Right forelimb (tissue), 1 donor: ENCODE data around the gene SPRING1.

ENCODE experiments used
- DNase-seq: peaks from one replicate; pipeline ENCODE4 v3.0.0-alpha.2; 2018

SPRING1 gene

DNA sequence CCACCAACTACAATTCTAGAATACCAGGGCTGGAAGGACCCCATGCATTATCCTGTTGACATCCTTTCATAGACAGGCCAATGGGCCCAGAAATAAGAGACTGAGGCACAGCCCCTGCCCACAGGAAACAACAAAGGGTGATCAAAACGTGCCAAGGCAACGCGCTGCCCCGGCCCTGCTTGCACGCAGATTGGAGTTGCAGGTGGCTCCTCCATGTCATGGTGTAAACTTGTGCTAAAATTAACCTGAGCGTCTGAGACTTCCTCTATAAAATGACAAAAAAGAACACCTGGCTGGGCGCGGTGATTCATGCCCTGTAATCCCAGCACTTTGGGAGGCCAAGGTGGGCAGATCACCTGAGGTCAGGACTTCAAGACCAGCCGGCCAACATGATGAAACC, 30.1 kb downstream of the SPRING1 start:
- no peak for DNase-seq

DNA sequence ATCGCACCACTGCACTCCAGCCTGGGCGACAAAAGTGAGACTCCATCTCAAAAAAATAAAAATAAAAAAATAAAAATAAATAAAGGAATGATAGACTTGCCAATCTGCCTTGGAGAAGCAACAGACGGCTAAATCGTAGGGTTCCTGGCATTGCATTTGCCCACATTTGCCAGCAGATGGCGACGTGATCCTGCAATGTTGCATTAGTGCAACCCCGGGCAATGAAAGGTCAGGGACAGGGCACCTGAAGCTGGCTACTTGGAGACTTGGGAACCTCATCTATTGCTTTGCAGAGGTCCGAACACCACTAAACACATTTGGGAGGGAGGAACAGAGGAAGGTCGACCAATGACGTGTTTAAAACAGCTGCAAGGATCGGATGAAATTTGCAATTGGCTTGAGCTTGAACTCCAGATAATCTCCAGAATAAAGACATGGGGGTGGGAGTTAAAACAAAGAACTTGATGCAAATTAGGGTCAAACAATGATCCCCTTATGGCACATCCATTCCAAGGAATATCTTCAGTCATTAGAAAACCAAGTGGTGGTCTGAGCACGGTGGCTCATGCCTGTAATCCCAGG, 34.6 kb downstream of the SPRING1 start:
- DNase-seq, result peak; percentile 71

DNA sequence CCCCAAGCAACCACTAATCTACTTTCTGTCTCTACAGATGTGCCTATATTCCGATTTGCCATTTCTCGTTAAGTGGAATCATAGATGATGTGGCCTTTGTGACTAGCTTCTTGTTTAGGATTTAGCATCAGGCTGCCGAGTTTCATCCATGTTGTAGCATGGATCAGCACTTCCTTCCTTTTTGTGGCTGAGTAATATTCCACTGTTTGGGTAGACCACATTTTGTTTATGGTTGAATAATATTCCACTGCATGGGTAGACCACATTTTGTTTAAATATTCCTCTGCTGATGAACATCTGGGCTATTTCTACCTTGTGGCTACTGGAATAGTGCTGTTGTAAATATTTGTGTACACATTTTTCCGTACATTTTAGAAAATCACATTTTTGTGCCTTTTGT, 36.4 kb downstream of the SPRING1 start:
- DNase-seq, result no peak

DNA sequence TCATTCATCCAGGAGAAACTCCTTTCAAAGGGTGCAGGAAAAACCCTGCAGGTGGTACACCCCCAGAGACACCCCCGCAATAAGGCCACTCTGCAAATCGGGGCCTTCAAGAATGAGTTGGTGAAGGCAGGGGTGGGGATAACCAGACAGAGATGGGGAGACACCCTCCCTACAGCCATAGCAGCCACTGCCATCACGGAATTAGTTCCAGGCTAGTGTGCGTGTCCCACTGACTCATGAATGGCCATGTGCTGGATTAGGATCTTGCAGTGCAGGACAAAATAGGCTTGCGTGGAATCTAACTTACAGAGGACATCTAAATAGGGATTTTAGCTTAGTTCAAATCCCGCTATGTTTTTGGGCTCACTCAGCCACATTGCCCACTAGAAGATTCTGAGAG, 37.8 kb downstream of the SPRING1 start:
- DNase-seq, result no peak

DNA sequence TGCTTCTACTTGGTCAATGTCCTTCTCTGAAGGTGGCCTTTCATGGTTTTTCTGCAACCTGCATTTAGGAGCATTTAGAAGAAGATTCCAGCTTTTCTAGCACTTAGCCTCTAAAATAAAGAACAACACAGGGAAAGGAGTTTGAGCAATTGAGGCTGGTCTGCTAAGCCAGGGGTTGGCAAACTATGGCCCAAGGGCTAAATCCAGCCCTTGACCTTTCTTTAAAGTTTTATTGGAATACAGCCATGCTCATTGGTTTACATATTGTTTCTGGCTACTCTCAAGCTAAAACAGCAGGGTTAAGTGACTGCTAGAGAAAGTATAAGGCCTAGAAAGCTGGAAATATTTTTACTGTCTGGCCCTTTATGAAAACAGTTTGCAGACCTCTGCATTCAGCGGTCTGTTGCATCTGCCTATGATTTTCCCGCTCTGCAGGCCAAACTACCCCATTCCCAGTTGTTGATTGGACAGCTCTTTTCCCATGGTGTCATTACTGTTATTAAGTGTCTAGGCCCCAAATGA, 39.3 kb downstream of the SPRING1 start:
- no peak for DNase-seq

DNA sequence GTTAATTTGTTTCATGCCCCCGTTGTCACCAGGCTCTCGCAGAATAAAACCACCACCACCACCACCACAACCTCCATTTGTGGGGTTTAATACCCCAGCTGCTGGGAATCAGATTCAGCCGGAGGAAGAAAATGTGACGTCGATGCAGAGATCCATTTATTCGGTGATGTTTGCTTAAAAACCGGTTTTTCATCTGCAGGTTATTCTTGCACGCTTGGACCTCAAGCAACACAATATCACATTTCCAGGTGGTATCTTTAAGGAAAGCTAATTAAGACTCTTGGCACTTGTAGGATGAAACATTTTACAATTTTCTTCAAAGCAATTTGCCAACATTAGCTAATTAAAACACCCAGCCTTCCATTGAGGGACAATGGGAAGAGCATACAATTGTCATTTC, 39.8 kb downstream of the SPRING1 start:
- DNase-seq, result no peak

DNA sequence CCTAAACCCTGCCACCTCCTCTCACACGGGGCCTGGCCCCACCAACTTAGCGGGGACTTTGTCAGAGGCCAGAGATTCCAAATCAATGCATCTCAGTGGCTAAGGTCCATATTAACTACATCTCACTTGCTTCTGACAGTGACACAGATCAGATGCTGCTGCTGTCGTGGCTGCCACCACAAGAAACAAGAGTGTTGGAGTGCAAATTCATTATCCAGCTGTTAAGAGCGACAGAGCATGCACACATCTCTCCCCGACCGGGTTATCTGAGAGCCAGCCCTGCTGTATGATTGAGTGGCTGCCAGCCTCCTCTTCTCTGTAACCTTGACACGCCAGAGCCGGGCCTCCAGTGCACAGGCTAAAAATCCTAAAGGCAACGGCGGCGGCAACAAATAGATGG, 40.2 kb downstream of the SPRING1 start:
- no peak for DNase-seq

DNA sequence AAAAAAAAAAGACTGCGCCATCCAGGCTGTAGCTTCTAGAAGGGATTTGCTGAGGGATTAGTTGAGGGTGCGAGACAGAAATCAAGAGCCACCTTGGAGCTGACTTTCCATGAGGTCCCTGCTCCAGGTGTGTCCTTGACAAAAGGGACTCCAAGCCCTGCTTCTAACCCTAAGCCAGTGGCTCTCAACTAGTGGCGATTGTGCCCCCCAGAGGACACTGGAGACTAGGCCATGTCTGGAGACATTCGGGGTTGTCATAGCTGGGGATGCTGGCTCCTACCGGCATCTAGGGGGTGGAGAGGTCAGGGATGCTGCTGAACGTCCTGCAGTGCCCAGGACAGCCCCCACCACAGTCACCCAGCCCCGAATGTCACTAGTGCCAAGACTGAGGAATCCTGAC, 40.6 kb downstream of the SPRING1 start:
- no peak for DNase-seq

DNA sequence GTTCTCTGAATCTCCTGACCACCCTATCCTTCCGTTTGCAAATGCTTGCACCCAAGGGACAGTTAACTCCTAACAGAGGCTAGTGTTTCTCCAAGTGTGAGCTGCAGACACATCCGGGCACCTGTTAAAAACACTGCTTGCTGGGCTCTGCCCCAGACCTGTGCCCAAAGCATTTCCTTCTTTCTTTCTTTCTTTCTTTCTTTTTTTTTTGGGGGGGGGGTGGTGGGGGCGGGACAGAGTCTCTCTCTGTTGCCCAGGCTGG, 42.5 kb downstream of the SPRING1 start:
- DNase-seq, result no peak

DNA sequence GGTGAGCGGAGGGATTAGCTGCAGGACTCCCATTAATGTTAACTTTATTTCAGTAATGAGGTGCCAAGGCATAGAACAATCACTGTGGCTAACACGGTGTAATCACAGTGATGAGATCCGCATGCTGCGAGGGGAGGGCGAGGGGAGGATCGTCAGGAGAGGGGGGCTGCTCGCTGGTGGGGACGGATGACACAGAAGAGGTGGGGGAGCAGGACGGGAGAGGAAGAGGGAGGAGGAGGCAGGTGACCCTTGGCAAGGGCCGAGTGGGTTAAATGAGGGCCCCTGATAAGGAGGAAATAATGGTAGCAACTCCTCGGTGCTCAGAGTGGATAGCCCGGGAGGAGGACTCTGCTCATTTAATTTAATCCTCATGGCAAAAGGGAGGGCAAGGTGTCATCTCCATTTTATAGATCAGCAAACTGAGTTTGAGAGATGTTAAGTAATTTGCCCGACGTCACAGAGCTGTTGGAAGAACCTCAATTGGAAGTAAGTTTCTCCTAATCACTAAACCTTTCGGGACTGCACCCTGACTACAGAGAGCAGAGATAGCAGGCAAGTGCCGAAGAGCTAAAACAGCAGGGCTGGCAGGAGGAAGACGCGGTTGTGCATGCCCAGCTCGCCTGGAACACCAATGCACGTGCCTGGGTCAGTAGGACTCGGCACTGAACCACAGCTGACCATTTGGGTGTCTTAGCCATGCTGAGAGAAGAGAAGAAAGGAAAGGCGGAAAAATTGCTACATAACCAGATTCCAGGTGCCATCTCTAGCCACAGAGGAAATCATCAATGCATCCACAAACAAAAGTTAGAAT, 43.0 kb downstream of the SPRING1 start:
- no peak for DNase-seq

DNA sequence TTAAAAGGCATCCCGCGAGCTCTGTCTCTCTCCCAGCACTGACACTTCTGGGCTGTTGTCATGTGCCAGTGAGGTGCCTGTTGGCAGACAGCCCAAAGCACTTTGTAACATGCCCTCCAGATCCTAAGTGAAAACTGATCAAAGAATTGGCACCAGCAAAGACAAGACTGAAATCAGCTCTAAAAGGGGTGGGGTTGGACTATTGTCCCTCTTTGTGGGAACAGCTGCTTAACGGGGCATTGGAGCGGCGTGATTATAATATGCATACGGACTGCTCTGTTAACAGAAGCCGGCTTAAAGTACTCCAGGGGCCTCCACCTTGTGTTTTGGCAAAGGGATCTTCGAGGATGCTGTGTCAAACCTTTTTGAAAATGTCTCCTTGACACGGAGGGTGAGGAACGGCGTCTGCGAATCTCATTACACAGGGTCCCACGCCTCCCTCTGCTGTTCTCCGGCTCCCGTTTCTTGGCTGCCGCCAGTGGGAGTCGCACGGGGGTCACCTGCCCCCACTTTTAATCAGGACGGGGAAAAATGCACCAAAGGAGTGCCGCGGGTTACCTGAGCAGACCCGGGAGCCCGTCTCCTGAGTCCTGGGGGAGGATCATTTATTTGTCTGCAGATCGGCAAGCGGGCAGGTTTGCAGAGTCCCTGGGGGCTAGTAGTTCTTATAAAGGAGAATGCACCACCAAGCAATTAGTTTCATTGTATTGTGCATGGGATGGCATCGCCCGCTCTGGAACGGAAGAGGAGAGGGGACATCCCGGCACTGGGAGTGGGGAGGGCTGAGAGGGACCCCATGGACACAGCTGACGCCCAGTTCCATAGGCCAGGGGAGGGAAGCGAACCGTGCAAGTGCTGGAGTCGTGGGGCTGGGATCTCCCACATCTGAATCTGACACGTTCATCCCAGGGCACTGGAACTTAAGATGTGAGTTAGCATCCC, 44.3 kb downstream of the SPRING1 start:
- no peak for DNase-seq

DNA sequence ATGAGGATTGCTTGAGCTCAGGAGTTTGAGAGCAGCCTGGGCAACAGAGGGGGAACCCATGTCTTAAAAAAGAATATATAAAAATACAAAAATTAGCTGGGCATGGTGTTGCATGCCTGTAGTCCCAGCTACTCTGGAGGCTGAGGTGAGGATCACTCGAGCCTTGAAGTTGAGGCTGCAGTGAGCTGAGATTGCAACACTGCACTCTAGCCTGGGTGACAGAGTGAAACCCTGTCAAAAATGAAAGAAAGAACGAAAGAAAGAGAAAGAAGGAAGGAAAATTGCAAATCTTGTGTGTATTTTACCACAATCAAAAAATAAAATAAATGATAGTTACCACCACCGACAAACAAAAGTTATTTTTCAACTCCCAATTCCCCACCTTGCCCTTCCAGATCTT, 45.3 kb downstream of the SPRING1 start:
- DNase-seq, result no peak

DNA sequence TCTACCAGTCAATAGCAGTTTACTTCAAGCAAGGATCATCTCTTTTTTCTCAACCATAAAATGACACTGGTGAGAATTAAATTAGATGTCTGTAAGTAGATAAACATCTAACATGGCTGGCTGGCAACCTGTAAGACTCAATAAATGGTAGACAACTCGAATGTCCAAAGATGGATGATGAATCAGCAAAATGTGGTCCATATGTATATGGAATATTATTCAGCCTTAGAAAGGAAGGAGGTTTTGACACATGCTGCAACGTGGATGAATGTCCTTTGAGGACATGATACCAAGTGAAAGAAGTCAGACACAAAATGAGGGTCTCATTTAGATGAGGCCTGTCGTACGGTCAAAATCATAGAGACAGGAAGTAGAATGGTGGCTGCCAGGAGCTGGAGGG, 46.2 kb downstream of the SPRING1 start:
- no peak for DNase-seq

DNA sequence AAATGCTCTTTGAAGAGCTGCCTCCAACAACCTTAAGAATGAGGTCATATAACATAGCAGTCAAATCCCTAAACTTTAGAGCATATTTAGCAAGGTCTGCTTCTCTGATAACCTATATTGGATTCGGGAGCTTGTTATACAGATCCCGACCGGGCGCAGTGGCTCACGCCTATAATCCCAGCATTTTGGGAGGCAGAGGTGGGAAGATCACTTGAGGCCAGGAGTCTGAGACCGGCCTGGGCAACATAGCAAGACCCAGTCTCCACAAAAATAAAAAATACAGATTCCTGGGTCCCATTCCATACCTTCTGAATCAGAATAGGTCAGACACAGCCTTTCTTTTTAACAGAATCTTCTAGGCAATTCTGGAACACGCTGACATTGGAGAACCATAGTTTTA, 46.7 kb downstream of the SPRING1 start:
- no peak for DNase-seq

DNA sequence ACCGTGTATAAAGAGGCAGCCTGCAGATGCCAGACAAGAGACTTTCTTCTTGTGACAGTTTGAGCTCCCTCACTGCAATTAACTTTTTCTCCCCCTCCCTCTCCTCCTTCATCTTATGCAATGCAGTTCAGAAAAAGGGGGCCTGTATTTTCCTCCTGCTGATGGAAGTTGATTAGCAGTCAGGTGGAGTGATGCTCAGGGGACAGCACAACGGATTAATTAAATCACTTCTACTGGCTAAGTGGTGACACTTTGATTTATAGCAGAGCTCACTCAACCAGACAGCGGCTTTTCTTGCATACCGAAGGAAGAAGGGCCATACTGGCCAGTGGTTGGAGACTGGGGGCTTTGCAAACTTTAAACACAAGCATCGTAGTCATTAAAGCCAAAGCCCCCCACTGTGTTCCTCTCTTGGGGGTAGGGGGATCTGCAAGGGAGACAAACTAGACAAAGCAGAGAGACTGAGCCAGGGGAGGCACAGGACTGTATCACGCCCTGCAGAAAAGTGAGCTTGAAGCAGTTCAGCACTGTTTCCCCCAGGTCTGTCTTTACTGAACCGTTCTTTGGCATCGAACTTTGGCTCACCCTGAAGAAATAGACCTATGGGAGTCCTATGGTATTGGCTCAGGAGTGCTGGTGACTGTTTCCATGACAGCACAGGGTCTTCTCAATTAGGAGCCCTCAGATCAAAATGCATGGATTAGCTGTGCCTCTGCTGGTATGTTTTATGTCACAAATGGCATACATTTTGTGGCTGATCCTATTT, 47.7 kb downstream of the SPRING1 start:
- DNase-seq, result no peak

DNA sequence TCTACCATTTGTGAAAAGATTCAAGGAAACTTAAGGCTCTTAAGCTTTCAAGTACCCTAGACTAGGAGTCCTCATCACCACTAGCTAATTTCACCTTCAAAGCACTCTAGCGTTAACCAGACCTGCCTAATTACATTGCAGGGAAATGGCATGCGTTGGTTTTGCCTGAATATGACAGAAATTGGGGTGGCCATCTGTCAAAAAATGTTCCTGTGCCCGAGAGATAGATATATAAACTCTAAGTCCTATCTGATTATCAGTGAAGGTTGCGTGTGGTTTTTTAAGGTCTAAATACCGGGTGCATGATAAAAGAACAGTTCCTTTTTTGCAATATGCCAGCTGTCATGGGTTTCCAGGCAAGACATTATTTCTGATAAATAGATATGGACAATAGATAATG, 48.3 kb downstream of the SPRING1 start:
- no peak for DNase-seq
